ENCODE data around the gene GRIK3.
A peak's percentile ranks its signal among the peaks of the same experiment; 100 is the strongest.

Gene GRIK3

DNA sequence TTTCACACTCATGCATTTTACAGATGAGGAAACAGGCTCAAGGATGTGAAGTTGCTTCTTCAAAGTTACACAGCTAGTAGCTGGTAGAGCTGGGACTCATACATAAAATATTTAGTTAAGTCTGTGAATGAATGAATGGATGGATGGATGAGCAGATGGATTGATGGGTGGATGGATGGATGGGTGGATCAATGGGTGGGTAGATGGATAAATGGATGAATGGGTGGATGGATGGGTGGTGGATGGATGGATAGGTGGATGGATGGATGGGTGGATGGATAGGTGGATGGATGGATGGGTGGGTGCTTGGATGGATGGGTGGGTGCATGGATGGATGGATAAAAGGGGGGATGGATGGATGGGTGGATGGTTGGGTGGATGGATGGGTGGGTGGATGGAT, 240.9 kb downstream of the GRIK3 start:
- Histone ChIP-seq H2BK120ac (ENCODE audit: low read depth, low read length) (no peak overlapping the region), H3K4me2 (ENCODE audit: low read length) (no peak overlapping the region), H2AK5ac (ENCODE audit: low read length) (no peak overlapping the region), H3K79me2 (ENCODE audit: control insufficient read depth, insufficient read depth, low read length) (no peaks in the 10 kb centered on the region), H3K27ac (ENCODE audit: low read depth, low read length) (no peak overlapping the region), H3K56ac (ENCODE audit: low read length) (no peak overlapping the region), H3K18ac (ENCODE audit: low read length) (no peak overlapping the region), H3K4me3 (ENCODE audit: low read length) (no peak overlapping the region), H2BK15ac (replicated peaks; ENCODE audit: low read depth) (no peak overlapping the region), H4K5ac (ENCODE audit: low read length) (no peak overlapping the region), H3K4me1 (ENCODE audit: control insufficient read depth, low read depth, low read length) (no peaks in the 10 kb centered on the region), H3K9ac (ENCODE audit: low read length) (no peak overlapping the region), H3K36me3 (ENCODE audit: control insufficient read depth, insufficient read depth, low read length) (no peaks in the 10 kb centered on the region), H2BK5ac (ENCODE audit: low read length) (no peak overlapping the region), H3K79me1 (ENCODE audit: low read length) (no peaks in the 10 kb centered on the region), H3K27me3 (ENCODE audit: insufficient read depth, low read length, poor library complexity) (no peaks in the 10 kb centered on the region), H4K8ac (ENCODE audit: low read depth, low read length) (no peak overlapping the region), H3K23ac (ENCODE audit: low read length) (no peak overlapping the region), H3K4ac (ENCODE audit: low read depth, low read length) (no peak overlapping the region)
- DNase-seq: no peak

DNA sequence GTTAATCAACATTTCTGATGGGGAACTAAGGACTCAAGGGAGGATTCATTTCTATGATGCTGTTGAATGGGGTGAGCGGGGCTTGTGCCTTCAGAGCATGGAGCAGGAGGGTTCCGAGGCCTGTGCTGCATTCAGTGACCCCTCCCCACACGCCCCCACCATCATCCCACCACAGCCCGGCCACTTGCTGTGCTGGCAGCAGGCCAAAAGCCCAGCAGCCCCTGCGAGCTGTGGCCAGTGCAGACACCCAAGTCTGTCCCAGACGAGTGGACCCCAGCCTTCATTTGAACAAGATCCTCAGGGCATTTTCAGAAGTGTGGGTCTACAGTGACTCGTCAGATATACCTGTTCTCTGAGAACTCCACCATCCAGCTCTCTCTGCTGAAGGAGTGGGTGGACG, 242.0 kb downstream of the GRIK3 start:
- no peak overlapping the region for H3K4ac ChIP-seq (ENCODE audit: low read depth, low read length)
- no peak overlapping the region for H4K8ac ChIP-seq (ENCODE audit: low read depth, low read length)
- H3K23ac ChIP-seq (ENCODE audit: low read length): no peak overlapping the region
- H3K18ac ChIP-seq (ENCODE audit: low read length): no peak overlapping the region
- no peak overlapping the region for H2AK5ac ChIP-seq (ENCODE audit: low read length)
- H3K27me3 ChIP-seq (ENCODE audit: insufficient read depth, low read length, poor library complexity): no peaks in the 10 kb centered on the region
- no peaks in the 10 kb centered on the region for H3K79me2 ChIP-seq (ENCODE audit: control insufficient read depth, insufficient read depth, low read length)
- H3K27ac ChIP-seq (ENCODE audit: low read depth, low read length): no peak overlapping the region
- WGBS (ENCODE audit: extremely low coverage, insufficient coverage, low lambda C conversion rate): no CpG with 5 or more reads among the region's 8 CpGs
- no peak overlapping the region for H2BK5ac ChIP-seq (ENCODE audit: low read length)
- no peak overlapping the region for H3K9ac ChIP-seq (ENCODE audit: low read length)
- DNase-seq: no peak
- no peaks in the 10 kb centered on the region for H3K4me1 ChIP-seq (ENCODE audit: control insufficient read depth, low read depth, low read length)
- no peak overlapping the region for H2BK120ac ChIP-seq (ENCODE audit: low read depth, low read length)
- H3K79me1 ChIP-seq (ENCODE audit: low read length): no peaks in the 10 kb centered on the region
- no peak overlapping the region for H4K5ac ChIP-seq (ENCODE audit: low read length)
- H3K56ac ChIP-seq (ENCODE audit: low read length): no peak overlapping the region
- no peak overlapping the region for H3K4me3 ChIP-seq (ENCODE audit: low read length)
- H2BK15ac ChIP-seq (replicated peaks; ENCODE audit: low read depth): no peak overlapping the region
- H3K36me3 ChIP-seq (ENCODE audit: control insufficient read depth, insufficient read depth, low read length): no peaks in the 10 kb centered on the region
- H3K4me2 ChIP-seq (ENCODE audit: low read length): no peak overlapping the region

DNA sequence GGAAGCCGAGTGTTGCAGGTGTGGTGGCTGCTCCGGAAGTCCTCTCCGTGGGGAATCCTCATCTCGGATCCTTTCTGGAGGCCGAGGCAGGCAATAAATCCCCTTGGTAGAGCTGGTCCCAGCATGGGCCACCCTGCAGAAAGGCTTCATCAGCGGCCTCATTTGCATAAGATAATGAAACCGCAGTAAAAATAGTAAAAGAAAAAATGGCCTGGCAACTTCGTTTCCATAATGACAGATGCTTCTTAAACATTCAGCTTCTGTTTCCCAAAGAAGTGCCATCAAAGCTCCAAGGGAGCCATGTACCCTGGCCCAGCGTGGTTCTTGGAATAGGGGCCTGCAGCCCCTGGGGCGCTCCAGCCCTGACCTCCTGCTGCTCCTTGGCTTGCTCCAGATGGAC, 244.1 kb downstream of the GRIK3 start:
- Histone ChIP-seq H3K4me2 (ENCODE audit: low read length) (no peak overlapping the region), H3K56ac (ENCODE audit: low read length) (no peak overlapping the region), H3K18ac (ENCODE audit: low read length) (no peak overlapping the region), H3K79me1 (ENCODE audit: low read length) (no peaks in the 10 kb centered on the region), H3K4me3 (ENCODE audit: low read length) (no peak overlapping the region), H2BK120ac (ENCODE audit: low read depth, low read length) (no peak overlapping the region), H4K5ac (ENCODE audit: low read length) (no peak overlapping the region), H2AK5ac (ENCODE audit: low read length) (no peak overlapping the region), H2BK15ac (replicated peaks; ENCODE audit: low read depth) (no peak overlapping the region), H3K4me1 (ENCODE audit: control insufficient read depth, low read depth, low read length) (no peaks in the 10 kb centered on the region), H3K36me3 (ENCODE audit: control insufficient read depth, insufficient read depth, low read length) (no peaks in the 10 kb centered on the region), H3K79me2 (ENCODE audit: control insufficient read depth, insufficient read depth, low read length) (no peaks in the 10 kb centered on the region), H3K4ac (ENCODE audit: low read depth, low read length) (no peak overlapping the region), H3K27me3 (ENCODE audit: insufficient read depth, low read length, poor library complexity) (no peaks in the 10 kb centered on the region), H2BK5ac (ENCODE audit: low read length) (no peak overlapping the region), H3K23ac (ENCODE audit: low read length) (no peak overlapping the region), H4K8ac (ENCODE audit: low read depth, low read length) (no peak overlapping the region), H3K9ac (ENCODE audit: low read length) (no peak overlapping the region), H3K27ac (ENCODE audit: low read depth, low read length) (no peak overlapping the region)
- peak; percentile 22 for DNase-seq
- WGBS (ENCODE audit: extremely low coverage, insufficient coverage, low lambda C conversion rate): no CpG with 5 or more reads among the region's 10 CpGs

DNA sequence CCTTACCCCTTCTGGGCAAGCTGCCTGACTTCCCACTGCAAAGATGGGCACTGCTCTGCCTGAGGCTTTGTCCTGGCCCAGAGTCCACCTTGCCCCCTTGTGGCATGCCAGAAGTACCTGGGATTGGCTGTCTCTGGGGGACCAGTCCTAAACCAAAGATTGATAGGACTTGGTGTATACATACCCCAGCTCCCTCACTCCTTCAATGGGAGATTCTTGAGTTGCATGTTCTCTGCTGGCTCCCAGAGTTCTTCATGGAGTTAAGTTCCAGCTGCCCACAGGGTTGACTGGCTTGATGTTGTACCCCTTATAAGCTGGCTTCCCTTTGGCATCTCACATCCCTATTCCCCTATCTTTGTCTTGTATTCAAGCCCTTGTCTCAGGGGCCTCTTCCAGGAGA, 244.8 kb downstream of the GRIK3 start:
- Histone ChIP-seq H2BK120ac (ENCODE audit: low read depth, low read length) (no peak overlapping the region), H2BK5ac (ENCODE audit: low read length) (no peak overlapping the region), H3K79me1 (ENCODE audit: low read length) (no peaks in the 10 kb centered on the region), H3K27ac (ENCODE audit: low read depth, low read length) (no peak overlapping the region), H3K4me1 (ENCODE audit: control insufficient read depth, low read depth, low read length) (no peaks in the 10 kb centered on the region), H4K5ac (ENCODE audit: low read length) (no peak overlapping the region), H3K23ac (ENCODE audit: low read length) (no peak overlapping the region), H3K56ac (ENCODE audit: low read length) (no peak overlapping the region), H3K4me3 (ENCODE audit: low read length) (no peak overlapping the region), H3K4me2 (ENCODE audit: low read length) (no peak overlapping the region), H2BK15ac (replicated peaks; ENCODE audit: low read depth) (no peak overlapping the region), H3K79me2 (ENCODE audit: control insufficient read depth, insufficient read depth, low read length) (no peaks in the 10 kb centered on the region), H3K9ac (ENCODE audit: low read length) (no peak overlapping the region), H3K18ac (ENCODE audit: low read length) (no peak overlapping the region), H4K8ac (ENCODE audit: low read depth, low read length) (no peak overlapping the region), H2AK5ac (ENCODE audit: low read length) (no peak overlapping the region), H3K4ac (ENCODE audit: low read depth, low read length) (no peak overlapping the region), H3K36me3 (ENCODE audit: control insufficient read depth, insufficient read depth, low read length) (no peaks in the 10 kb centered on the region), H3K27me3 (ENCODE audit: insufficient read depth, low read length, poor library complexity) (no peaks in the 10 kb centered on the region)
- DNase-seq: no peak

DNA sequence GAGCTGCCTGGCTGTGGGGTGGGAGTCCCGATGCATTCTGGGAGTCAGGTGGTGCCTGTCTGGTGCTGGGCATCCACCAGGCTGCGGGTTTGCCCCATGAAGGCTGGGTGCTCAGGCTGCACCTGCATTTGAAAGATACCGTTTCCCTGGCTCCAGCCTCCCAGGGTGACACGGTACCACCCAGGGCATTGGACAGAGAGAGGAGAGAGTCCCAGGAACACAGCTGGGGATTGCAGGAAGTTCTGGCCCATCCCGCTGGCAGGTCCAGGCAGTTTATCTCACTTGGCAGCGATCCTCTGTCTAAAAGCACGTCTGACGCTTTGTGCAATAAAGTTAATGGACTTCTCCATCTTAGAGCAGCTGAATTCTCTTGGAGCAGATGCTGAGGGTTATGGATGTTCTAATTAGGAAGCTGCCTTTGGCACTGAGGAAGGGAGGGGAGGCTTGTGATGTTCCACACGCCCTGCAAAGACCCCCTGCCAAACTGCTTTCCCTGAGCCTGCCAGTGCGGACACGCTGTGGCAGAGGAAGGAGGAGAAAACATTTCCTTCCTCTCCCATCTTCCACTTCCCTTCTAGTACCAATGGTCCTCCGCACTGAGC, 246.9 kb downstream of the GRIK3 start:
- Histone ChIP-seq H2BK120ac (ENCODE audit: low read depth, low read length) (no peak overlapping the region), H3K4me1 (ENCODE audit: control insufficient read depth, low read depth, low read length) (no peaks in the 10 kb centered on the region), H3K79me2 (ENCODE audit: control insufficient read depth, insufficient read depth, low read length) (no peaks in the 10 kb centered on the region), H3K23ac (ENCODE audit: low read length) (no peak overlapping the region), H3K4me3 (ENCODE audit: low read length) (no peak overlapping the region), H3K4me2 (ENCODE audit: low read length) (no peak overlapping the region), H3K4ac (ENCODE audit: low read depth, low read length) (no peak overlapping the region), H3K27me3 (ENCODE audit: insufficient read depth, low read length, poor library complexity) (no peaks in the 10 kb centered on the region), H2BK15ac (replicated peaks; ENCODE audit: low read depth) (no peak overlapping the region), H3K79me1 (ENCODE audit: low read length) (no peaks in the 10 kb centered on the region), H2BK5ac (ENCODE audit: low read length) (no peak overlapping the region), H2AK5ac (ENCODE audit: low read length) (no peak overlapping the region), H3K9ac (ENCODE audit: low read length) (no peak overlapping the region), H3K18ac (ENCODE audit: low read length) (no peak overlapping the region), H4K5ac (ENCODE audit: low read length) (no peak overlapping the region), H3K36me3 (ENCODE audit: control insufficient read depth, insufficient read depth, low read length) (no peaks in the 10 kb centered on the region), H3K56ac (ENCODE audit: low read length) (no peak overlapping the region), H4K8ac (ENCODE audit: low read depth, low read length) (no peak overlapping the region), H3K27ac (ENCODE audit: low read depth, low read length) (no peak overlapping the region)
- DNase-seq: no peak
- no CpG with 5 or more reads among the region's 12 CpGs for WGBS (ENCODE audit: extremely low coverage, insufficient coverage, low lambda C conversion rate)

DNA sequence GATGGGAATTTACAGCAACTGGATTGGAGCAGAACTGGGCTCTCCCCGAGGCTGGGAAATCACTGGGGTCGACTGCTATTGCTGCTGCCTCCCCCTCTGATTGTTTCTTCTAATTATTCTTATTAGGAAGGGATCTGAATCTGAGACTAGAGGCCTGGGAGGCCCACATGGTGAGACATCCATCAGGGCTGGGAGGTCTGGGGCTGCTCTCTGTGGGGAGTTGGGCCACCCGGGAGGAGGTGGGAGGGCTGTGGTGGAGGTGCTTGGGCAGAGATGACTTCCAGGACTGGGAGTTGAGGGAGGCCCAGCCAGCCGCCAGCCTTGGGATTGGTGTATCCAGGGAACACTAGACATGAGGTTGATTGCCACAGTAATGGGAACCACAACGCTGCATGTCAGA, 247.9 kb downstream of the GRIK3 start:
- H3K18ac ChIP-seq (ENCODE audit: low read length): no peak overlapping the region
- no peaks in the 10 kb centered on the region for H3K79me2 ChIP-seq (ENCODE audit: control insufficient read depth, insufficient read depth, low read length)
- H2BK15ac ChIP-seq (replicated peaks; ENCODE audit: low read depth): no peak overlapping the region
- no peak overlapping the region for H4K8ac ChIP-seq (ENCODE audit: low read depth, low read length)
- H2AK5ac ChIP-seq (ENCODE audit: low read length): no peak overlapping the region
- H3K27ac ChIP-seq (ENCODE audit: low read depth, low read length): no peak overlapping the region
- H3K4me1 ChIP-seq (ENCODE audit: control insufficient read depth, low read depth, low read length): no peaks in the 10 kb centered on the region
- H3K4me2 ChIP-seq (ENCODE audit: low read length): no peak overlapping the region
- H3K23ac ChIP-seq (ENCODE audit: low read length): no peak overlapping the region
- H3K36me3 ChIP-seq (ENCODE audit: control insufficient read depth, insufficient read depth, low read length): no peaks in the 10 kb centered on the region
- no peak overlapping the region for H3K4me3 ChIP-seq (ENCODE audit: low read length)
- no peak overlapping the region for H3K56ac ChIP-seq (ENCODE audit: low read length)
- H2BK5ac ChIP-seq (ENCODE audit: low read length): no peak overlapping the region
- H2BK120ac ChIP-seq (ENCODE audit: low read depth, low read length): no peak overlapping the region
- WGBS (ENCODE audit: extremely low coverage, insufficient coverage, low lambda C conversion rate): no CpG with 5 or more reads among the region's 5 CpGs
- no peak overlapping the region for H3K9ac ChIP-seq (ENCODE audit: low read length)
- no peak for DNase-seq
- H3K4ac ChIP-seq (ENCODE audit: low read depth, low read length): no peak overlapping the region
- no peaks in the 10 kb centered on the region for H3K79me1 ChIP-seq (ENCODE audit: low read length)
- H4K5ac ChIP-seq (ENCODE audit: low read length): no peak overlapping the region
- no peaks in the 10 kb centered on the region for H3K27me3 ChIP-seq (ENCODE audit: insufficient read depth, low read length, poor library complexity)

All from mesendoderm (in vitro differentiated cells).